K562 (cell line): ENCODE data around the gene VPS33A. TPM values are rescaled to one million over a fixed set of nuclear protein-coding genes. Genes with fewer than 3 reads are reported as not detected.

Experiments
- EP300 ChIP-seq: IDR thresholded peaks from 2 replicates; pipeline ENCODE4 v1.6.1; 2012; ENCODE audit warnings: low read length, improper control_type of control experiment
- EP400 ChIP-seq: fragments of 450-650 bp; IDR thresholded peaks from 2 replicates; pipeline ENCODE4 v1.6.1; 2017; ENCODE audit warnings: antibody characterized with exemption, mild to moderate bottlenecking, moderate library complexity
- LARP7 ChIP-seq: fragments of 450-650 bp; IDR thresholded peaks from 2 replicates; pipeline ENCODE4 v1.6.1; 2016
- NFRKB ChIP-seq: fragments of 450-650 bp; IDR thresholded peaks from 2 replicates; pipeline ENCODE4 v1.6.1; 2016; ENCODE audit warnings: low read depth
- PTRF ChIP-seq: fragments of 450-650 bp; IDR thresholded peaks from 2 replicates; pipeline ENCODE4 v1.6.1; 2016; ENCODE audit warnings: mild to moderate bottlenecking, missing genetic modification characterization, missing compliant biosample characterization
- SMC3 ChIP-seq: conservative IDR thresholded peaks from 2 replicates; pipeline ENCODE4 v1.6.1; 2011; ENCODE audit warnings: low read depth, low read length, improper control_type of control experiment; ENCODE audit not compliant: insufficient read depth
- SRF ChIP-seq, 2 experiments: fragments of 250-450, 450-650 bp in 1 of 2; sonication (Bioruptor Pico) in 1 of 2; sonication (generic) in 1 of 2; formaldehyde crosslinking; IDR thresholded peaks; 2 replicates each; pipeline versions ENCODE4 v1.5.0 to v1.5.1; 2020 to 2022; ENCODE audit warnings: mild to moderate bottlenecking in 1 of 2, missing genetic modification reagents in 1 of 2
- STAG1 ChIP-seq: sonication (generic); formaldehyde crosslinking; IDR thresholded peaks from 2 replicates; pipeline ENCODE4 v1.5.0; 2020; ENCODE audit warnings: missing genetic modification reagents, borderline replicate concordance
- TEAD4 ChIP-seq, 2 experiments: sonication (generic) in 1 of 2; formaldehyde crosslinking in 1 of 2; IDR thresholded peaks; 2 replicates each; pipeline versions ENCODE4 v1.6.1 to v1.8.0; 2012 to 2022; ENCODE audit warnings: borderline replicate concordance in 1 of 2, inconsistent platforms in 1 of 2, low read length in 1 of 2, mild to moderate bottlenecking in 1 of 2, missing genetic modification reagents in 1 of 2
- polyA plus RNA-seq, 8 experiments: library from polyadenylated mRNA; depleted of rRNA in 4 of 8; stranded (reverse) in 5 of 8; unstranded in 3 of 8; fragments of >200 nt; fragmentation: Nextera tagmentation in 2 of 8; fragmentation: Illumina TruSeq in 1 of 8; extraction: Ambion mirVana in 2 of 8; extraction: Trizol in 1 of 8; gene quantifications; 2 replicates each; pipeline versions ENCODE4 v1.2.1 to v1.2.3, GENCODE V29; 2011 to 2014; ENCODE audit warnings: inconsistent platforms in 1 of 8, missing spikeins in 1 of 8
- total RNA-seq, 7 experiments: library from RNA; depleted of rRNA in 6 of 7; stranded (reverse); fragments of >200 nt in 6 of 7; fragmentation: Illumina TruSeq in 2 of 7; extraction: Trizol in 2 of 7; gene quantifications; 2 replicates each; pipeline versions ENCODE4 v1.2.1 to v1.2.3, GENCODE V29; 2011 to 2021; ENCODE audit warnings: low replicate concordance in 1 of 7
- TF ChIP-seq, protein P1 (sequence below): fragments of 200-800 bp; sonication (Bioruptor generic); IDR thresholded peaks from 2 replicates; pipeline ENCODE4 v1.6.1; 2017; ENCODE audit warnings: missing genetic modification characterization, missing compliant biosample characterization
- TF ChIP-seq, protein P2 (sequence below): IDR thresholded peaks from 3 replicates; pipeline ENCODE4 v1.6.1; 2011; ENCODE audit warnings: borderline replicate concordance, mild to moderate bottlenecking; ENCODE audit not compliant: insufficient read length, insufficient read depth
- TF ChIP-seq, protein P3 (sequence below), 2 experiments: fragments of 450-650 bp in 1 of 2; IDR thresholded peaks; 2 replicates each; pipeline ENCODE4 v1.6.1; 2011 to 2017; ENCODE audit warnings: low read depth in 2 of 2, antibody characterized with exemption in 1 of 2, borderline replicate concordance in 1 of 2, low read length in 1 of 2, mild to moderate bottlenecking in 1 of 2, mixed read lengths in 1 of 2; ENCODE audit not compliant: control insufficient read depth in 1 of 2

The VPS33A gene
- total and polyA plus RNA-seq, 9 of the 15 experiments (the other 6 are each of a cell fraction or from before 2014, with no cell fraction given): 10.6 to 34.3 (median 25.3) TPM

DNA sequence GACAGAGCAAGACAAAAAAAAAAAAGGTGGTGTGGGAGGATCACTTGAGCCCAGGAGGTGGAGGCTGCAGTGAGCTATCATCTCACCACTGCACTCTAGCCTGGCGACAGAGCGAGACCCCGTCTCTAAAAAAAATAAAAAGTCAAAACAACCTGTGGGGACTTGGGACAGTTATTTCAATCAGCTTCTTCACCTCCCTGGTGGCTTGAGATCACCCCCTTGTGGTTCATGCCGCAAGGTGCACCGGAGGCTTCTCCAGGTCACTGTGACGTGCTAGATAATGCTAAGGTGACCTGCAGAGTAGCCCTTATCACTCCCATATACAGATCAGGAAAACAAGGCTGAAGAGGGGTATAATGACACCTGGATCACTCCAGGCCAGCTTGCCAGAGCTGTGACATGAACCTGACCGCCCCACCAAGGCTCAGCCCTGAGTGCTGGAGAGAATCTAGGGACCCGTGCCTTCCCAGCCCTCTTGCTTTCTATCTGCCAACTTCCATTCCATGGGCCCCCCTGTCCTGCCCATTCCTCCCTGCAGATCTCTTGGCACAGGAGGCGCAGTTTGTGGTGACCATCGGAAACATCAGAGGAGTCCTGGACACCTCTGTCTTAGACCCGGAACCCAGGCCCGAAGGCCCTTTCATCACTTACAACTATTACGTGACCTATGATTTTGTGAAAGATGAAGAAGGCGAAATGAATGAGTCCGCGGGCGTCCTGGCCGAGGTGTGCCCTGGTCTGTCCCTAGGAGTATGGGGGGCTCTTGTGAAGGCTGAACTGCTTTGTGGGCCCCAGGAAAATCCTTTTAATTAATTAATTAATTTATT, 75.2 kb downstream of the VPS33A start (continued):
- TF ChIP-seq EP300 (peak; percentile 37; the same call in 1 of the 2 replicates), TEAD4 (IDR thresholded peaks at IDR 0.05; ENCODE audit: low read length) (0 out of 2 replicates have a peak, but pooled peaks have one; percentile 7), TEAD4 (CRISPR knock-in tag; IDR thresholded peaks at IDR 0.05; ENCODE audit: borderline replicate concordance) (no peak), PTRF (no peak), SMC3 (peak; percentile 89), EP400 (no peak), NFRKB (no peak), SRF (CRISPR knock-in tag; IDR thresholded peaks at IDR 0.05) (0 out of 4 replicates have a peak, but pooled peaks of 1 of the 2 experiments have one; percentile 9), LARP7 (no peak), STAG1 (CRISPR knock-in tag) (peak; percentile 56; the same call in 1 of the 2 replicates)
- TF ChIP-seq, protein P1, sequence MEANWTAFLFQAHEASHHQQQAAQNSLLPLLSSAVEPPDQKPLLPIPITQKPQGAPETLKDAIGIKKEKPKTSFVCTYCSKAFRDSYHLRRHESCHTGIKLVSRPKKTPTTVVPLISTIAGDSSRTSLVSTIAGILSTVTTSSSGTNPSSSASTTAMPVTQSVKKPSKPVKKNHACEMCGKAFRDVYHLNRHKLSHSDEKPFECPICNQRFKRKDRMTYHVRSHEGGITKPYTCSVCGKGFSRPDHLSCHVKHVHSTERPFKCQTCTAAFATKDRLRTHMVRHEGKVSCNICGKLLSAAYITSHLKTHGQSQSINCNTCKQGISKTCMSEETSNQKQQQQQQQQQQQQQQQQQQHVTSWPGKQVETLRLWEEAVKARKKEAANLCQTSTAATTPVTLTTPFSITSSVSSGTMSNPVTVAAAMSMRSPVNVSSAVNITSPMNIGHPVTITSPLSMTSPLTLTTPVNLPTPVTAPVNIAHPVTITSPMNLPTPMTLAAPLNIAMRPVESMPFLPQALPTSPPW: no peak
- TF ChIP-seq, protein P2, sequence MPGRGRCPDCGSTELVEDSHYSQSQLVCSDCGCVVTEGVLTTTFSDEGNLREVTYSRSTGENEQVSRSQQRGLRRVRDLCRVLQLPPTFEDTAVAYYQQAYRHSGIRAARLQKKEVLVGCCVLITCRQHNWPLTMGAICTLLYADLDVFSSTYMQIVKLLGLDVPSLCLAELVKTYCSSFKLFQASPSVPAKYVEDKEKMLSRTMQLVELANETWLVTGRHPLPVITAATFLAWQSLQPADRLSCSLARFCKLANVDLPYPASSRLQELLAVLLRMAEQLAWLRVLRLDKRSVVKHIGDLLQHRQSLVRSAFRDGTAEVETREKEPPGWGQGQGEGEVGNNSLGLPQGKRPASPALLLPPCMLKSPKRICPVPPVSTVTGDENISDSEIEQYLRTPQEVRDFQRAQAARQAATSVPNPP: no peak
- TF ChIP-seq, protein P3, sequence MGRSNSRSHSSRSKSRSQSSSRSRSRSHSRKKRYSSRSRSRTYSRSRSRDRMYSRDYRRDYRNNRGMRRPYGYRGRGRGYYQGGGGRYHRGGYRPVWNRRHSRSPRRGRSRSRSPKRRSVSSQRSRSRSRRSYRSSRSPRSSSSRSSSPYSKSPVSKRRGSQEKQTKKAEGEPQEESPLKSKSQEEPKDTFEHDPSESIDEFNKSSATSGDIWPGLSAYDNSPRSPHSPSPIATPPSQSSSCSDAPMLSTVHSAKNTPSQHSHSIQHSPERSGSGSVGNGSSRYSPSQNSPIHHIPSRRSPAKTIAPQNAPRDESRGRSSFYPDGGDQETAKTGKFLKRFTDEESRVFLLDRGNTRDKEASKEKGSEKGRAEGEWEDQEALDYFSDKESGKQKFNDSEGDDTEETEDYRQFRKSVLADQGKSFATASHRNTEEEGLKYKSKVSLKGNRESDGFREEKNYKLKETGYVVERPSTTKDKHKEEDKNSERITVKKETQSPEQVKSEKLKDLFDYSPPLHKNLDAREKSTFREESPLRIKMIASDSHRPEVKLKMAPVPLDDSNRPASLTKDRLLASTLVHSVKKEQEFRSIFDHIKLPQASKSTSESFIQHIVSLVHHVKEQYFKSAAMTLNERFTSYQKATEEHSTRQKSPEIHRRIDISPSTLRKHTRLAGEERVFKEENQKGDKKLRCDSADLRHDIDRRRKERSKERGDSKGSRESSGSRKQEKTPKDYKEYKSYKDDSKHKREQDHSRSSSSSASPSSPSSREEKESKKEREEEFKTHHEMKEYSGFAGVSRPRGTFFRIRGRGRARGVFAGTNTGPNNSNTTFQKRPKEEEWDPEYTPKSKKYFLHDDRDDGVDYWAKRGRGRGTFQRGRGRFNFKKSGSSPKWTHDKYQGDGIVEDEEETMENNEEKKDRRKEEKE (IDR thresholded peaks at IDR 0.05; ENCODE audit: borderline replicate concordance in 1 of 2, control insufficient read depth in 1 of 2, low read depth in 2 of 2, low read length in 1 of 2): no peak
